Sigmoid colon (tissue), 7 donors: ENCODE measurements around the gene R3HDM4. TPM values are rescaled to one million over a fixed set of nuclear protein-coding genes. Genes with fewer than 3 reads are reported as not detected.
"Not testable (repeated sequence)": the region's sequence is repeated elsewhere in the genome, so short reads cannot be mapped to it uniquely, and the experiment has no call there.

Experiments used
- DNase-seq: peaks from one replicate; pipeline ENCODE4 v3.0.0-alpha.2; 2019
- H3K27ac ChIP-seq, 4 donors: fragments of 200-600 bp; sonication (generic); one replicate each; pipeline ENCODE4 v1.5.1; 2016 to 2019; ENCODE audit warnings: mild to moderate bottlenecking in 1 of 4
- H3K27me3 ChIP-seq, 3 donors: fragments of 200-600 bp; sonication (generic); one replicate each; pipeline ENCODE4 v1.5.1; 2019; ENCODE audit warnings: mild to moderate bottlenecking in 1 of 3
- H3K36me3 ChIP-seq, 4 donors: fragments of 200-600 bp; sonication (generic); one replicate each; pipeline ENCODE4 v1.5.1; 2016 to 2019
- H3K4me1 ChIP-seq, 4 donors: fragments of 200-600 bp; sonication (generic); one replicate each; pipeline ENCODE4 v1.5.1; 2017 to 2019
- H3K4me3 ChIP-seq, 4 donors: fragments of 200-600 bp; sonication (generic); one replicate each; pipeline ENCODE4 v1.5.1; 2017 to 2019; ENCODE audit warnings: mild to moderate bottlenecking in 2 of 4, moderate library complexity in 1 of 4
- H3K9me3 ChIP-seq, 4 donors: fragments of 200-600 bp in 3 of 4; sonication (generic) in 3 of 4; one replicate each; pipeline versions ENCODE4 v1.5.1 to v1.6.1; 2013 to 2019
- EP300 ChIP-seq, 4 donors: sonication (generic); formaldehyde crosslinking; IDR thresholded peaks; one replicate each; pipeline ENCODE4 v1.6.1; 2017; ENCODE audit warnings: antibody characterized with exemption in 4 of 4
- POLR2A ChIP-seq, 2 donors: fragments of 450-650 bp; IDR thresholded peaks; one replicate each; pipeline ENCODE4 v1.6.1; 2016; ENCODE audit warnings: antibody characterized with exemption in 2 of 2, mild to moderate bottlenecking in 2 of 2, moderate library complexity in 2 of 2
- POLR2AphosphoS5 ChIP-seq, 4 donors: sonication (generic); formaldehyde crosslinking; IDR thresholded peaks; one replicate each; pipeline ENCODE4 v1.6.1; 2017; ENCODE audit warnings: antibody characterized with exemption in 4 of 4
- WGBS, 2 donors: extraction: QIAGEN DNeasy Blood & Tissue Kit; methylation state at CpG; one replicate each; pipeline ENCODE4 v1.1.7; 2013; 5-methylcytosine and 5-hydroxymethylcytosine counted together
- intact Hi-C: fragments of 100-400 bp; cut with DNase I; formaldehyde crosslinking; loops from one replicate; pipeline ENCODE4 v1.15.1; 2023
- polyA plus RNA-seq, 3 donors: library from polyadenylated mRNA; stranded (reverse); fragments of 200-250 nt; gene quantifications; one replicate each; pipeline ENCODE4 v1.2.3, GENCODE V29; 2013
- total RNA-seq, 4 donors: library from RNA; depleted of rRNA; stranded (reverse); fragments of >200 nt; gene quantifications; one replicate each; pipeline ENCODE4 v1.1.0, GENCODE V29; 2016
- TF ChIP-seq, protein P1 (sequence below), 4 experiments: fragments of 450-650 bp in 3 of 4; fragments of 200-600 bp in 1 of 4; IDR thresholded peaks; one replicate each; pipeline ENCODE4 v1.5.1; 2016 to 2019; ENCODE audit warnings: antibody characterized with exemption in 4 of 4, mild to moderate bottlenecking in 3 of 4, moderate library complexity in 2 of 4
- donor health status: healthy with polysubstance abuse.
- donor health status: Bipolar disorder and iron deficiency.
- donor health status: healthy.

Gene R3HDM4
- total and polyA plus RNA-seq, 7 donors: 21.4 to 85.3 (median 30.5) TPM

DNA sequence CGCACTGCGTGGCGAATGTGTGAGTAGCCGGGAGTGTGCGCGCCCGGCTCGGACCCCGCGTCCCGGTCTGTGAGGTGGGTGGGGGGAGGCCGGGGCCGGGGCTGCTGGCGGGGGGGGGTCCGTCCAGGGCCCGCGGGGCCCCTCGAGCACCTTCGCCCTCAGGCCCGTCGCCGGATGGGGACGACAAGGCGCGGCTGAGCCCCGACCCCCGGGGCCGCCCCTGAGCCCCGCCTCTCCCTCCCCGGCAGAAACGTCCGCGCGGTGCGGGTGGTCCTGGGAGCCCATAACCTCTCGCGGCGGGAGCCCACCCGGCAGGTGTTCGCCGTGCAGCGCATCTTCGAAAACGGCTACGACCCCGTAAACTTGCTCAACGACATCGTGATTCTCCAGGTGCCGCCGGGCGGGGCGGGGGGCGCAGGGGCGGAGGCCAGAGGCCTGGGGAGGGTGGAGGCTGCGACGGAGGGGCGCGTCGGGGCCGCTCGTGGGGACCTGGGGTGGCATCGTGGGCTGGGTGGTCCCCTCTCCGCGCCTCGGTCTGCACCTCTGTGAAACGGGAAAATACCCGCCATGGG lies 59.9 kb downstream of the R3HDM4 start:
- no peak for DNase-seq
- intact Hi-C loops: loop anchor here (5.0 kb wide), 1 partner anchor 56 kb away; the partner anchor contains the start of gene PTBP1
- Histone ChIP-seq H3K4me1 (peaks cover 0 to 35% (median 25%) of the 10 kb centered on the region in 4 donors), H3K27me3 (peaks cover 15 to 61% (median 29%) of the 10 kb centered on the region in 3 donors), H3K27ac (no peak overlapping the region), H3K4me3 (peak overlapping the region in 2 of 4 donors; percentile 7 to 12), H3K9me3 (no peaks in the 10 kb centered on the region), H3K36me3 (no peaks in the 10 kb centered on the region)
- TF ChIP-seq, protein P1, sequence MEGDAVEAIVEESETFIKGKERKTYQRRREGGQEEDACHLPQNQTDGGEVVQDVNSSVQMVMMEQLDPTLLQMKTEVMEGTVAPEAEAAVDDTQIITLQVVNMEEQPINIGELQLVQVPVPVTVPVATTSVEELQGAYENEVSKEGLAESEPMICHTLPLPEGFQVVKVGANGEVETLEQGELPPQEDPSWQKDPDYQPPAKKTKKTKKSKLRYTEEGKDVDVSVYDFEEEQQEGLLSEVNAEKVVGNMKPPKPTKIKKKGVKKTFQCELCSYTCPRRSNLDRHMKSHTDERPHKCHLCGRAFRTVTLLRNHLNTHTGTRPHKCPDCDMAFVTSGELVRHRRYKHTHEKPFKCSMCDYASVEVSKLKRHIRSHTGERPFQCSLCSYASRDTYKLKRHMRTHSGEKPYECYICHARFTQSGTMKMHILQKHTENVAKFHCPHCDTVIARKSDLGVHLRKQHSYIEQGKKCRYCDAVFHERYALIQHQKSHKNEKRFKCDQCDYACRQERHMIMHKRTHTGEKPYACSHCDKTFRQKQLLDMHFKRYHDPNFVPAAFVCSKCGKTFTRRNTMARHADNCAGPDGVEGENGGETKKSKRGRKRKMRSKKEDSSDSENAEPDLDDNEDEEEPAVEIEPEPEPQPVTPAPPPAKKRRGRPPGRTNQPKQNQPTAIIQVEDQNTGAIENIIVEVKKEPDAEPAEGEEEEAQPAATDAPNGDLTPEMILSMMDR (IDR thresholded peaks at IDR 0.05): no peak
- no peak for TF ChIP-seq EP300 (IDR thresholded peaks at IDR 0.05)
- no peak for TF ChIP-seq POLR2A (IDR thresholded peaks at IDR 0.05)
- TF ChIP-seq POLR2AphosphoS5 (IDR thresholded peaks at IDR 0.05): no peak
- 29 to 33% methylated on average over 67 of the region's 67 CpGs for WGBS, 2 donors

DNA sequence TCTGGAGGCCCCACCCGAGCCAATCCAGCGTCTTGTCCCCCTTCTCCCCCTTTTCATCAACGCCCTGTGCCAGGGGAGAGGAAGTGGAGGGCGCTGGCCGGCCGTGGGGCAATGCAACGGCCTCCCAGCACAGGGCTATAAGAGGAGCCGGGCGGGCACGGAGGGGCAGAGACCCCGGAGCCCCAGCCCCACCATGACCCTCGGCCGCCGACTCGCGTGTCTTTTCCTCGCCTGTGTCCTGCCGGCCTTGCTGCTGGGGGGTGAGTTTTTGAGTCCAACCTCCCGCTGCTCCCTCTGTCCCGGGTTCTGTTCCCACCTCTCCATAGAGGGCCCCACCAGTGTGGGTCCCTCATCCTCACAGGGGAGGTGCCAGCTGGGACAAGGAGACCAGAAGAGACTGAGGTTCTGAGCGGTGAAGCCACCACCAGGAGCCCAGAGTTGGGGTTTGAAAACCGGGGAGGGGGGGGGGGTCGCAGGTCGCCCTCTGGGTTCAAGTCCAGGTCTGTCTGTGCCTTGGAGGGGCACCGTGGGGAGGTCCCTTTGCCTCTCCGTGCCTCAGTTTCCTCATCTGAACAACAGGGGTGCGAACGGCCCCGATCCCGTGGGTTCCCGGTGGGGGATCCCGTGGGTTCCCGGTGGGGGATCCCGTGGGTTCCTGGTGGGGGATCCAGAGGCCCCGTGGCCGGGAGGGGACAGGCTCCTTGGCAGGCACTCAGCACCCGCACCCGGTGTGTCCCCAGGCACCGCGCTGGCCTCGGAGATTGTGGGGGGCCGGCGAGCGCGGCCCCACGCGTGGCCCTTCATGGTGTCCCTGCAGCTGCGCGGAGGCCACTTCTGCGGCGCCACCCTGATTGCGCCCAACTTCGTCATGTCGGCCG lies 60.6 kb downstream of the R3HDM4 start, which contains the start of gene ELANE:
ELANE (plus strand) TSS at position 168 of the 878 bp plus-strand sequence; CDS start at position 194, 26 bp downstream.
- intact Hi-C loops: loop anchor here (5.0 kb wide), 1 partner anchor 55 kb away; the partner anchor contains the start of gene PTBP1
- Histone ChIP-seq H3K9me3 (no peaks in the 10 kb centered on the region), H3K27me3 (peaks cover 15 to 64% (median 32%) of the 10 kb centered on the region in 3 donors), H3K36me3 (no peaks in the 10 kb centered on the region), H3K27ac (peak within 1 kb of the TSS; percentile 77 to 83 (median 79)), H3K4me1 (peaks cover 0 to 42% (median 32%) of the 10 kb centered on the region in 4 donors), H3K4me3 (peak within 1 kb of the TSS in 3 of 4 donors; percentile 3 to 16 (median 7))
- no peak for DNase-seq
- no peak for TF ChIP-seq EP300 (IDR thresholded peaks at IDR 0.05)
- no peak for TF ChIP-seq POLR2AphosphoS5 (IDR thresholded peaks at IDR 0.05)
- TF ChIP-seq POLR2A (IDR thresholded peaks at IDR 0.05): no peak
- TF ChIP-seq, protein P1 (IDR thresholded peaks at IDR 0.05): no peak
- WGBS, 2 donors: 55 to 65% methylated on average over 55 of the region's 55 CpGs

DNA sequence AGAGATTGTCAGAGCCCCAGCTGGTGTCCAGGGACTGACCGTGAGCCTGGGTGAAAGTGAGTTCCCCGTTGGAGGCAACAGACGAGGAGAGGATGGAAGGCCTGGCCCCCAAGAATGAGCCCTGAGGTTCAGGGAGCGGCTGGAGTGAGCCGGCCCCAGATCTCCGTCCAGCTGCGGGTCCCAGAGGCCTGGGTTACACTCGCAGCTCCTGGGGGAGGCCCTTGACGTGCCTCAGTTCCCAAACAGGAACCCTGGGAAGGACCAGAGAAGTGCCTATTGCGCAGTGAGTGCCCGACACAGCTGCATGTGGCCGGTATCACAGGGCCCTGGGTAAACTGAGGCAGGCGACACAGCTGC lies 62.1 kb downstream of the R3HDM4 start:
- Histone ChIP-seq H3K27ac (peak overlapping the region; percentile 77 to 83 (median 79)), H3K27me3 (peaks cover 15 to 69% (median 36%) of the 10 kb centered on the region in 3 donors), H3K9me3 (no peaks in the 10 kb centered on the region), H3K36me3 (no peaks in the 10 kb centered on the region), H3K4me1 (peaks cover 0 to 45% (median 32%) of the 10 kb centered on the region in 4 donors), H3K4me3 (peak overlapping the region in 3 of 4 donors; percentile 3 to 30 (median 16))
- intact Hi-C loops: loop anchor here (5.0 kb wide), 1 partner anchor 54 kb away; the partner anchor contains the start of gene PTBP1
- DNase-seq: no peak
- TF ChIP-seq, protein P1 (IDR thresholded peaks at IDR 0.05): no peak
- TF ChIP-seq POLR2A (IDR thresholded peaks at IDR 0.05): no peak
- no peak for TF ChIP-seq EP300 (IDR thresholded peaks at IDR 0.05)
- WGBS, 2 donors: 28 to 48% methylated on average over 13 of the region's 13 CpGs

DNA sequence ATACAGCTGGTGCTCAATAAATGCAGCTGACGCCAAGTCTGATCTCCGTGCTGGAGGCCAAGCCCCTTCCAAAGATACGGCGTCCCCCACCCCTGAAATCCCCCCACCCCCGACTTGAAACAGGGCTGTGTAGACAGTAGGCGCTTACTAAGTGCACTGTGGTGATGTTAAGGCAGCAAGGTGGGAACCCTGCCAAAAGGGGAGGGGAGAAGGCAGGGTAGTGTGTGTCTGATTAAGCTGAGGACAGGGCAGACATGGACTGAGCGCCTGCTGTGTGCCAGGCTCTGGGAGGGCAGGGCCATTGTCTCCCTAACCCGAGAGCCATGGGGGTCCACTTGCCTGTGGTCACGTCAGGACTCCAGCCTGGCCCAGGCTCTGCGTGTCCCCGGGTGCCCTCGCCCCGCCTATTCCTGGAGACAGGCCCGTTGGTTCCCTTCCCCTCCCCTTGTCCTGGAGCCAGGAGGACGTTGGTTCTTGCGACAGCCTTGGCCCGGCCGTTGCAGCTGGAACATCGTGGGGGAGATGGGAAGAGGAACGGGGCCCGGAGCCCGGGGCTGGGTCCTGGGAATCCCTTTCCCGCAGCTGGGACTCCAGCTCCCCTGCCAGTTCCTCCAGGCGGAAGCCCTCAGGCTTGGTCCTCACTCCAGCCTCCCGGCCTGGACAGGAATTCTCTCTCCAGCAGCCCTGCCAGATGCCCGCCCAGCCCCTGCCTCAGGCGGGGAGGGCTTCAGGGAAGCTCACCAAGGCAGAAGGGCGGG lies 62.6 kb downstream of the R3HDM4 start:
- WGBS, 2 donors: 14 to 26% methylated on average over 28 of the region's 28 CpGs
- Histone ChIP-seq H3K27me3 (peaks cover 15 to 69% (median 42%) of the 10 kb centered on the region in 3 donors), H3K4me1 (peaks cover 0 to 45% (median 32%) of the 10 kb centered on the region in 4 donors), H3K27ac (peak overlapping the region; percentile 77 to 83 (median 79)), H3K4me3 (peak overlapping the region in 3 of 4 donors; percentile 3 to 30 (median 16)), H3K9me3 (no peaks in the 10 kb centered on the region), H3K36me3 (no peaks in the 10 kb centered on the region)
- intact Hi-C loops: loop anchor here (5.0 kb wide), 1 partner anchor 53 kb away; the partner anchor contains the start of gene PTBP1
- peak; percentile 75 to 89 (median 86) for TF ChIP-seq POLR2AphosphoS5 (IDR thresholded peaks at IDR 0.05)
- TF ChIP-seq, protein P1 (IDR thresholded peaks at IDR 0.05): no peak
- peak in 3 of 4 donors; percentile 62 to 80 (median 69) for TF ChIP-seq EP300 (IDR thresholded peaks at IDR 0.05)
- no peak for TF ChIP-seq POLR2A (IDR thresholded peaks at IDR 0.05)
- DNase-seq: peak; percentile 98

DNA sequence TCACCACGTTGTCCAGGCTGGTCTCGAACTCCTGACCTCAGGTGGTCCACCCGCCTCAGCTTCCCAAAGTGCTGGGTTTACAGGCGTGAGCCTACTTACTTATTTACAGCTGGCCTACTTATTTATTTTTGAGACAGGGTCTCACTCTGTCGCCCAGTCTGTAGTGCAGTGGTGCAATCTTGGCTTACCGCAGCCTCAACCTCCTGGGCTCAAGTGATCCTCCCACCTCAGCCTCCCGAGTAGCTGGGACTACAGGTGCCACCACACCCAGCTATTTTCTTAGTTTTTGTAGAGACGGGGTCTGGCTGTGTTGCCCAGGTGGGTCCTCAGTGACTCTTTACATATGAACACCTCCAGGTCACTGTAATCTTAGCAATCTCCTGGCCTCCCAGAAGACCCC lies 63.8 kb downstream of the R3HDM4 start:
- not testable (repeated sequence) for DNase-seq
- peaks cover 14 to 71% (median 51%) of the 10 kb centered on the region in 3 donors for H3K27me3 ChIP-seq

More for the DNA sequence above, 63.8 kb downstream of the R3HDM4 start:
- intact Hi-C loops, H3K9me3 ChIP-seq, H3K4me3 ChIP-seq, H3K36me3 ChIP-seq: not testable (repeated sequence)
- H3K27ac ChIP-seq: peak overlapping the region in 3 of 4 donors; percentile 23 to 54 (median 24)
- peaks cover 0 to 45% (median 32%) of the 10 kb centered on the region in 4 donors for H3K4me1 ChIP-seq
- WGBS, 2 donors: 59 to 81% methylated on average over 8 of the region's 8 CpGs
